Hepatocyte (in vitro differentiated cells): ENCODE measurements around the gene DTL. TPM values are rescaled to one million over a fixed set of nuclear protein-coding genes. Genes with fewer than 3 reads are reported as not detected.

Experiments used
- DNase-seq: peaks from one replicate; pipeline ENCODE4 v3.0.0-alpha.2; 2016; ENCODE audit warnings: low spot score
- H2AFZ ChIP-seq: fragments of 200-600 bp; sonication (generic); 2 replicates; pipeline ENCODE4 v1.6.0; 2016; ENCODE audit warnings: antibody characterized with exemption, mild to moderate bottlenecking
- H3K27ac ChIP-seq: fragments of 200-600 bp; sonication (generic); 2 replicates; pipeline ENCODE4 v1.5.1; 2016; ENCODE audit warnings: mild to moderate bottlenecking
- H3K27me3 ChIP-seq: fragments of 200-600 bp; sonication (generic); 2 replicates; pipeline ENCODE4 v1.6.1; 2016
- H3K36me3 ChIP-seq: fragments of 200-600 bp; sonication (generic); replicated peaks from 2 replicates; pipeline ENCODE4 v1.5.1; 2016; ENCODE audit warnings: low read depth; ENCODE audit not compliant: insufficient read depth
- H3K4me1 ChIP-seq: fragments of 200-600 bp; sonication (generic); 2 replicates; pipeline ENCODE4 v1.5.1; 2016; ENCODE audit warnings: mild to moderate bottlenecking, moderate library complexity; ENCODE audit not compliant: insufficient read depth
- H3K4me2 ChIP-seq: fragments of 200-600 bp; sonication (generic); 2 replicates; pipeline ENCODE4 v1.6.0; 2016
- H3K4me3 ChIP-seq: fragments of 200-600 bp; sonication (generic); 2 replicates; pipeline ENCODE4 v1.5.1; 2016; ENCODE audit warnings: mild to moderate bottlenecking
- H3K79me2 ChIP-seq: fragments of 200-600 bp; sonication (generic); 2 replicates; pipeline ENCODE4 v1.6.0; 2017; ENCODE audit warnings: mild to moderate bottlenecking
- H3K9me2 ChIP-seq: fragments of 200-600 bp; sonication (generic); replicated peaks from 2 replicates; pipeline ENCODE4 v1.6.0; 2017; ENCODE audit warnings: mild to moderate bottlenecking; ENCODE audit not compliant: insufficient read depth
- H3K9me3 ChIP-seq: fragments of 200-600 bp; sonication (generic); 2 replicates; pipeline ENCODE4 v1.5.1; 2016; ENCODE audit warnings: low read depth, mild to moderate bottlenecking
- H4K20me1 ChIP-seq: fragments of 200-600 bp; sonication (generic); 2 replicates; pipeline ENCODE4 v1.6.0; 2016; ENCODE audit warnings: mild to moderate bottlenecking; ENCODE audit not compliant: insufficient read depth, poor library complexity, severe bottlenecking
- EZH2 ChIP-seq: fragments of 200-600 bp; sonication (generic); IDR thresholded peaks from 2 replicates; pipeline ENCODE4 v1.6.1; 2016; ENCODE audit warnings: antibody characterized with exemption, mild to moderate bottlenecking, borderline replicate concordance
- EZH2phosphoT487 ChIP-seq: fragments of 200-600 bp; sonication (generic); IDR thresholded peaks from one replicate; pipeline ENCODE4 v1.6.1; 2018; ENCODE audit warnings: antibody characterized with exemption, mild to moderate bottlenecking, low read depth, moderate library complexity; ENCODE audit not compliant: unreplicated experiment, severe bottlenecking
- WGBS: methylation state at CpG from one replicate; pipeline ENCODE4 v1.1.6; 2016; ENCODE audit warnings: low lambda C conversion rate; ENCODE audit errors: missing lambda C conversion rate; 5-methylcytosine and 5-hydroxymethylcytosine counted together
- polyA plus RNA-seq: library from polyadenylated mRNA; unstranded; fragments of >200 nt; fragmentation: Nextera tagmentation; extraction: Ambion mirVana; gene quantifications from 2 replicates; pipeline ENCODE4 v1.2.1, GENCODE V29; 2016
- total RNA-seq: library from RNA; depleted of rRNA; stranded (reverse); fragments of >200 nt; gene quantifications from 2 replicates; pipeline ENCODE4 v1.2.3, GENCODE V29; 2014
- TF ChIP-seq, protein P1 (sequence below): fragments of 200-600 bp; sonication (generic); IDR thresholded peaks from 2 replicates; pipeline ENCODE4 v1.5.1; 2016; ENCODE audit warnings: antibody characterized with exemption, mild to moderate bottlenecking; ENCODE audit not compliant: poor library complexity

Gene DTL
- total and polyA plus RNA-seq, 2 experiments from 2014 or later, result 3.1 to 6.7 TPM

DNA sequence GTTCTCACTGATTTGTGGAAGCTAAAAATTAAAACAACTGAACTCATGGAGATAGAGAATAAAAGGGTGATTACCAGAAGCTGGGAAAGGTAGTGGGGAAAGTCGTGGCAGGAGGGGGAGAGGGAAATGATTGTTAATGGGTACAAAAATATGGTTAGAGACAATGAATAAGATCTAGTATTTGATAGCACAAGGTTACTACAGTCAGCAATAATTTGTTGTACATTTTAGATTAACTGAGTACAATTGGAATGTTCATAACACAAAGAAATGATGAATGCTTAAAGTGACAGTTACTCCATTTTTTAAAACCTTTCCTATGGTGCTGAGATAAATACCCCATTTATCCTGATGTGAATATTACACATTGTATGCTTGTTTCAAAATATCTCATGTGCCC lies 102.3 kb downstream of the DTL start:
- no peak overlapping the region for H2AFZ ChIP-seq
- H3K9me3 ChIP-seq, result no peaks in the 10 kb centered on the region
- H3K4me1 ChIP-seq, result no peaks in the 10 kb centered on the region
- H4K20me1 ChIP-seq, result no peaks in the 10 kb centered on the region
- H3K79me2 ChIP-seq, result no peaks in the 10 kb centered on the region
- no peaks in the 10 kb centered on the region for H3K36me3 ChIP-seq
- no peak overlapping the region for H3K4me3 ChIP-seq
- H3K9me2 ChIP-seq, result no peaks in the 10 kb centered on the region
- no peaks in the 10 kb centered on the region for H3K27me3 ChIP-seq
- no peak overlapping the region for H3K4me2 ChIP-seq
- TF ChIP-seq EZH2phosphoT487 (no peak), EZH2 (no peak)
- TF ChIP-seq, protein P1, sequence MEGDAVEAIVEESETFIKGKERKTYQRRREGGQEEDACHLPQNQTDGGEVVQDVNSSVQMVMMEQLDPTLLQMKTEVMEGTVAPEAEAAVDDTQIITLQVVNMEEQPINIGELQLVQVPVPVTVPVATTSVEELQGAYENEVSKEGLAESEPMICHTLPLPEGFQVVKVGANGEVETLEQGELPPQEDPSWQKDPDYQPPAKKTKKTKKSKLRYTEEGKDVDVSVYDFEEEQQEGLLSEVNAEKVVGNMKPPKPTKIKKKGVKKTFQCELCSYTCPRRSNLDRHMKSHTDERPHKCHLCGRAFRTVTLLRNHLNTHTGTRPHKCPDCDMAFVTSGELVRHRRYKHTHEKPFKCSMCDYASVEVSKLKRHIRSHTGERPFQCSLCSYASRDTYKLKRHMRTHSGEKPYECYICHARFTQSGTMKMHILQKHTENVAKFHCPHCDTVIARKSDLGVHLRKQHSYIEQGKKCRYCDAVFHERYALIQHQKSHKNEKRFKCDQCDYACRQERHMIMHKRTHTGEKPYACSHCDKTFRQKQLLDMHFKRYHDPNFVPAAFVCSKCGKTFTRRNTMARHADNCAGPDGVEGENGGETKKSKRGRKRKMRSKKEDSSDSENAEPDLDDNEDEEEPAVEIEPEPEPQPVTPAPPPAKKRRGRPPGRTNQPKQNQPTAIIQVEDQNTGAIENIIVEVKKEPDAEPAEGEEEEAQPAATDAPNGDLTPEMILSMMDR, result no peak
- 93% methylated on average over 1 of the region's 1 CpG for WGBS
- no peak overlapping the region for H3K27ac ChIP-seq
- no peak for DNase-seq

DNA sequence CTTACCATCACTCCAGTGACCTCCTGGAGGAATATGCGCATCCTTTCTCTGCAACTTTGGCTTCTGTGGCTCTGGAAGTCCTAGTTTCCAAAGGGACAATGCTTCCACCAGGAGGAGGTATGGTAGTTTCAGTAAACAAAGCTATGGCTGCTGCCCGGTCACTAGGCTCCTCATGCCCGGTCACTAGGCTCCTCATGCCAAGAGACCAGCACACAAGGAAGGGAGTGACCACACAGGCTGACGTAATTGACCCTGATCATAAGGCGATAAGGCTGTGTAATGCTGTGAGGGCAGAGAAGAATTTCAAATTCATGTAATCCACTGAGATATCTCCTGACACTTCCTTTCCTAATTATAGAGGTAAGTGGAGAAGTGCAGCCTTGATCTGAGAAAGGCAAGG lies 102.9 kb downstream of the DTL start:
- H3K4me2 ChIP-seq, result no peak overlapping the region
- H3K4me1 ChIP-seq, result no peaks in the 10 kb centered on the region
- H3K4me3 ChIP-seq, result no peak overlapping the region
- no peaks in the 10 kb centered on the region for H4K20me1 ChIP-seq
- no peaks in the 10 kb centered on the region for H3K79me2 ChIP-seq
- no peak overlapping the region for H3K27ac ChIP-seq
- no peak for DNase-seq
- H3K9me2 ChIP-seq, result no peaks in the 10 kb centered on the region
- TF ChIP-seq EZH2phosphoT487, result no peak
- TF ChIP-seq EZH2, result no peak
- TF ChIP-seq, protein P1, result no peak
- no peaks in the 10 kb centered on the region for H3K9me3 ChIP-seq
- no peak overlapping the region for H2AFZ ChIP-seq
- WGBS, result 98% methylated on average over 5 of the region's 5 CpGs
- no peaks in the 10 kb centered on the region for H3K27me3 ChIP-seq
- H3K36me3 ChIP-seq, result no peaks in the 10 kb centered on the region

DNA sequence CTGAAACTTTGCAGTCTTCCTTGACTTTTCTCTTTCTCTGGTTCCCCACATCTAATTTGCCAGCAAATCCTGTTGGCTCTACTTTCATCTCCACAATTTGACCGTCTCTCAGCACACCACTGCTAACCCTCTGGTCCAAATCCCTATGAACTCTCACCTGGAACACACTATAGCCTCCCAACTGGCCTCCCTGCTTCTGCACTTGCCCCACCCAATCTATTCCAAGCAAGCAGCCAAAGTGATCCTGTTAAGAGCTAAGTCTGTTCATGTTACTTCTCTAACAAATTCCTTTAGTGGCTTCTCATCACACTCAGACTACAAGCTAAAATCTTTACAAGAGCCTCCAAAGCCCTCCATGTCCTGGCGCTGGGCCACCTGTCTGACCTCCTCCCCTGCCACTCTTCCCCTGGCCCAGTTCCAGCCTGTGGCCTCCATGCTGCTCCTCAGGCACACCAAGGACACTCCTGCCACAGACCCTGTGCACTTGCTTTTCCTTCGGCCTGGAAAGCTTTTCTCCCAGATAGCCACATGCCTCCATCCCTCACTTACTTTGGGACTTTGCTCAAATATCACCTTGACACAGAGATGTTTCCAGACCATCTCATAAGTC lies 104.1 kb downstream of the DTL start:
- no peak for DNase-seq
- H4K20me1 ChIP-seq, result no peaks in the 10 kb centered on the region
- no peaks in the 10 kb centered on the region for H3K79me2 ChIP-seq
- no peak overlapping the region for H3K4me3 ChIP-seq
- no peak overlapping the region for H3K27ac ChIP-seq
- no peak overlapping the region for H3K4me2 ChIP-seq
- H3K27me3 ChIP-seq, result no peaks in the 10 kb centered on the region
- no peak overlapping the region for H2AFZ ChIP-seq
- no peaks in the 10 kb centered on the region for H3K9me3 ChIP-seq
- no peaks in the 10 kb centered on the region for H3K4me1 ChIP-seq
- no peaks in the 10 kb centered on the region for H3K36me3 ChIP-seq
- TF ChIP-seq EZH2 (no peak), EZH2phosphoT487 (no peak)
- TF ChIP-seq, protein P1, result no peak
- 96% methylated on average over 3 of the region's 3 CpGs for WGBS
- H3K9me2 ChIP-seq, result no peaks in the 10 kb centered on the region

DNA sequence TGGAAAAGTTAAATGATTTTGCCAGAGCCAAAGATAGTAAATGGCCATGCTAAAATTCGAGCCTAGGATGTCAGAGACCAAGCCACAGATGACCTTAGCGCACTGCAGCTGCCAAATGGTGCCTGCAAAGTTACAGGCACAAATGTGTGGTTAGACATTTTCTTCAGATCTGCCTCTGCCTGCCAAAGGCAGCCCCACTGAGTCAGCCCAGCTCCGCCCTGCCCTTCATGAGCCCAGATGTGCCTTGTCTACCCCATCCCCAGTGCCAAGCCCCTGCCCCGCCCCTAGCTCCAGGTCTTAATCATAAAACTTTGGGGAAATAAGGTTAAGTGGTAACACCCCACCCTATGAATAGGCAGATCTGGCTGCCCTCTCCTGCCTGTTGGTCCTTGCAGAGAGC lies 105.9 kb downstream of the DTL start:
- 99% methylated on average over 4 of the region's 4 CpGs for WGBS

More for the DNA sequence above, 105.9 kb downstream of the DTL start:
- Histone ChIP-seq H3K27ac (no peak overlapping the region), H3K27me3 (no peaks in the 10 kb centered on the region), H3K4me3 (no peak overlapping the region), H4K20me1 (no peaks in the 10 kb centered on the region), H3K9me2 (no peaks in the 10 kb centered on the region), H3K9me3 (no peaks in the 10 kb centered on the region), H3K4me1 (no peaks in the 10 kb centered on the region), H3K36me3 (no peaks in the 10 kb centered on the region), H2AFZ (no peak overlapping the region), H3K79me2 (no peaks in the 10 kb centered on the region), H3K4me2 (no peak overlapping the region)
- DNase-seq, result no peak
- no peak for TF ChIP-seq EZH2
- TF ChIP-seq, protein P1, result no peak
- no peak for TF ChIP-seq EZH2phosphoT487
